Cardiac muscle cell (in vitro differentiated cells and primary cell): ENCODE measurements around the gene LEF1. TPM values are rescaled to one million over a fixed set of nuclear protein-coding genes. Genes with fewer than 3 reads are reported as not detected.

Experiments used
- DNase-seq, 2 donors: peaks; one replicate each; pipeline versions ENCODE4 v3.0.0 to v3.0.0-alpha.2; 2010 to 2017; ENCODE audit warnings: low read depth in 1 of 2, low spot score in 1 of 2
- H3K27ac ChIP-seq: fragments of 200-600 bp; sonication (generic); 2 replicates; pipeline ENCODE4 v1.5.1; 2016
- H3K27me3 ChIP-seq: fragments of 200-600 bp; sonication (generic); 2 replicates; pipeline ENCODE4 v1.6.0; 2016; ENCODE audit warnings: control low read depth
- H3K36me3 ChIP-seq: fragments of 200-600 bp; sonication (generic); 2 replicates; pipeline ENCODE4 v1.5.1; 2016; ENCODE audit warnings: control low read depth
- H3K4me1 ChIP-seq: fragments of 200-600 bp; sonication (generic); 2 replicates; pipeline ENCODE4 v1.8.1; 2017; ENCODE audit warnings: low read depth, mild to moderate bottlenecking, mixed run types
- H3K4me3 ChIP-seq: fragments of 200-600 bp; sonication (generic); 2 replicates; pipeline ENCODE4 v1.5.1; 2016; ENCODE audit warnings: mild to moderate bottlenecking
- H3K9me3 ChIP-seq: fragments of 200-600 bp; sonication (generic); 2 replicates; pipeline ENCODE4 v1.5.1; 2017; ENCODE audit warnings: low read depth, mild to moderate bottlenecking, control low read depth
- polyA plus RNA-seq: library from polyadenylated mRNA; unstranded; fragments of >200 nt; fragmentation: Nextera tagmentation; extraction: Ambion mirVana; gene quantifications from 2 replicates; pipeline ENCODE4 v1.2.1, GENCODE V29; 2016
- total RNA-seq: library from RNA; depleted of rRNA; stranded (reverse); fragments of >200 nt; gene quantifications from 2 replicates; pipeline ENCODE4 v1.2.3, GENCODE V29; 2016
- TF ChIP-seq, protein P1 (sequence below): IDR thresholded peaks from 2 replicates; pipeline ENCODE4 v1.5.1; 2012; ENCODE audit warnings: low read depth, mild to moderate bottlenecking, low read length

Gene LEF1
- total and polyA plus RNA-seq, 2 experiments from 2014 or later = 69.1 to 70.3 TPM

DNA sequence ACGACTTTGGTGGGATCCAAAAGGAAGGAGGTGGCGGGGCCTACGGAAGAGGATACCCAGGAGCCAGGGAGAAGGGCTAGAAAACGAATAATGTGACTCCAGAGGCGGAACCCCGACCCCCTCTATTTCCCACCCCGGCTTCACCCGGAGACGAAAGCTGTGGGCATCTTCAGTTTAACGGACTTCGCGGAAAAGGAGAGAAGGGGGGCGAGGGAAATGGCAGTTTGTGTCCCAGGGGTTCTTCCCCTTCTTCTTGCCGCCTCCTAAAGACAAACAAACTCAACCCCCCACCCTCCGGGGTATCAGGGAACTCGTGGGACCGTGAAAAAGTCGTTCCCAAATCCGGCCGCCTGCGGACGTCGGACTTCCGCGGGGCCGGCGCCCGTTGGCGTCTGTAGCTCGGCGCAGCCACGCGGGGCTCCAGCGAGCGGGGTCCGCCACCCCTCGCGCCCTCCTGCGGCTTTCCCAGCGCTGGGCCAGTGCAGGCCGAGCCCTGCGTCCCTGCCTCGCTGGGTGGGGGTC, 3.6 kb upstream of the LEF1 start:
- peak overlapping the region; percentile 90 for H3K27ac ChIP-seq
- H3K4me1 ChIP-seq = peaks cover 17% of the 10 kb centered on the region
- H3K36me3 ChIP-seq = no peaks in the 10 kb centered on the region
- peaks cover 30% of the 10 kb centered on the region for H3K27me3 ChIP-seq
- TF ChIP-seq, protein P1, sequence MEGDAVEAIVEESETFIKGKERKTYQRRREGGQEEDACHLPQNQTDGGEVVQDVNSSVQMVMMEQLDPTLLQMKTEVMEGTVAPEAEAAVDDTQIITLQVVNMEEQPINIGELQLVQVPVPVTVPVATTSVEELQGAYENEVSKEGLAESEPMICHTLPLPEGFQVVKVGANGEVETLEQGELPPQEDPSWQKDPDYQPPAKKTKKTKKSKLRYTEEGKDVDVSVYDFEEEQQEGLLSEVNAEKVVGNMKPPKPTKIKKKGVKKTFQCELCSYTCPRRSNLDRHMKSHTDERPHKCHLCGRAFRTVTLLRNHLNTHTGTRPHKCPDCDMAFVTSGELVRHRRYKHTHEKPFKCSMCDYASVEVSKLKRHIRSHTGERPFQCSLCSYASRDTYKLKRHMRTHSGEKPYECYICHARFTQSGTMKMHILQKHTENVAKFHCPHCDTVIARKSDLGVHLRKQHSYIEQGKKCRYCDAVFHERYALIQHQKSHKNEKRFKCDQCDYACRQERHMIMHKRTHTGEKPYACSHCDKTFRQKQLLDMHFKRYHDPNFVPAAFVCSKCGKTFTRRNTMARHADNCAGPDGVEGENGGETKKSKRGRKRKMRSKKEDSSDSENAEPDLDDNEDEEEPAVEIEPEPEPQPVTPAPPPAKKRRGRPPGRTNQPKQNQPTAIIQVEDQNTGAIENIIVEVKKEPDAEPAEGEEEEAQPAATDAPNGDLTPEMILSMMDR = no peak
- DNase-seq = peak; percentile 29 to 66
- no peaks in the 10 kb centered on the region for H3K9me3 ChIP-seq
- H3K4me3 ChIP-seq = peak overlapping the region; percentile 22

DNA sequence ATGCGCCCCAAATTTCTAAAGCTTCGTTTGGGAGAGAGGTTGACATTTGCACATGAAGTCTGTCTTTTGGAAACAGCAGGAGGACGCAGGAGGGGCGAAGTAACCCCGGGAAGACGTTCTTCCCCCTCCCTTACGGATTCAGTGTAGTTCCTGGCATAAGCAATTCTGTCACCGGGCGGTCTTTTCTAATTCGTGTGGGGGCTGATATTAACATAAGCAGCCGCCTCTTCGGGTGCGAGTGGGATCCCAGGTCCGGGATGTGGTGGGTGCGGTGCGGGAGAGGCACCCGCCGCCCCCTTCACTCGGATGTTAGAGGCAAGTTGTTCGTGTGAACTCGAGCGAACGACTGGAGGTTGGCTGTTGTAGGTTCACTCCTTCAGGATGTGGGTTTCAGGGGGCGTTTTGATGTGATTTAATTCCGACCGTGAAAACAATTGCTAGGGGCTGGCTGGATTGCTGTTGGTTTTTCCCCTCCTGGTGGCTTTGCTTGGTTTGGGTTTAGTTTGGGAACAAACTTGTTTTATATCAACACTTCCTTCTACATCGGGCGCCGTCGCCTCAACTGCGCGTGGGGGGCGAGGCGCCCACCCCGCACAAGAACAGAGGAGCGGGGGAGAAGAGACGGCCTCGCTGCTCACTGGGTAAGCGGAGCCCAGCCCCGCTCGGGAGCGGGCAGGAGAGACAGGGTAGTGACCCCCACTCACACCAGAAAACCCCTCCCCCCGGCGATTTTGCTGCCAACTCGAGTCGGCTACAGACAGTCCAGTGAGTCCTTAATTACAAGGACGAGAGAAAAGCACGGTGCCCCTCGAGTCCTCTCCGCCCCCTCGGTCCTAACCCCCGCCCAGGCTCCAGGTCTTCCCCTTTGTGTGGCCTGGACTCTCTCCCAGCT, 2.9 kb upstream of the LEF1 start:
- no peak overlapping the region for H3K27ac ChIP-seq
- H3K9me3 ChIP-seq = no peaks in the 10 kb centered on the region
- H3K27me3 ChIP-seq = peaks cover 30% of the 10 kb centered on the region
- TF ChIP-seq, protein P1 = no peak
- peaks cover 17% of the 10 kb centered on the region for H3K4me1 ChIP-seq
- no peaks in the 10 kb centered on the region for H3K36me3 ChIP-seq
- no peak for DNase-seq
- peak overlapping the region; percentile 22 for H3K4me3 ChIP-seq

DNA sequence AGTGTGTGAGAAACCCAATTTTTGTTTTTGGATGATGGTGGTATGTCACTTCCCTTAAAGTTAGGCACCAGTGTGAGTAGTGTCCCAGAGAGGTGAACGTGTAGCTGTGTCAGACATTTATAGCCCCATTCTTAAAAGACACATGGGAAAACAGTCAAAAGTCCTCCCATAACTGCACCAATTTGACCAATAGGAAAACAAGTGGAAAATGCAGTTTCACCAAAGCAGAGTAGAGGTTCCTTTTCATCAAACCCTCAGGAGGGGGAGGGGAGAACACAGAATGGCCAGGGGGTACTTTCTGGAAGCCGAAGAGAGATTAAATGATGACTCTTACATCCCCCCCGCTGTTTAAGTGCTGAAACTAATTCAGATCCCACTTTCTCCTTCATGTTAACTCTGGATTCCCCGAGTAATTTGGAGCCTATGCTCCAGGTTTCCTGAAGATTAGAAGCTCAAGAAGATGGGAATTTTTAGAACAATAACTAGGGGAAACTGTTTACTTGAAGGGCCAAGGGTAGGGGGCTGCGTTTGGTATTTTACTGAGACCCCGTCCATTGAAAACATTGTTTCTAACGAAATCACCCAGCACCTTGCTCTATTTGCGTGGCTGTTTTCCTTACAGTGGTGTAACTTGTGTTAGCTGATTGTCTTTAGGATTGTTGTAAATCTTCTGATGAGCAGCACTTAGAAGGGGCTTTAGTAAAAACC, 2.1 kb upstream of the LEF1 start:
- Histone ChIP-seq H3K27ac (no peak overlapping the region), H3K27me3 (peaks cover 30% of the 10 kb centered on the region), H3K9me3 (no peaks in the 10 kb centered on the region), H3K4me1 (peaks cover 19% of the 10 kb centered on the region), H3K4me3 (no peak overlapping the region), H3K36me3 (no peaks in the 10 kb centered on the region)
- peak in 1 of 2 donors; percentile 31 for DNase-seq
- TF ChIP-seq, protein P1 = no peak

DNA sequence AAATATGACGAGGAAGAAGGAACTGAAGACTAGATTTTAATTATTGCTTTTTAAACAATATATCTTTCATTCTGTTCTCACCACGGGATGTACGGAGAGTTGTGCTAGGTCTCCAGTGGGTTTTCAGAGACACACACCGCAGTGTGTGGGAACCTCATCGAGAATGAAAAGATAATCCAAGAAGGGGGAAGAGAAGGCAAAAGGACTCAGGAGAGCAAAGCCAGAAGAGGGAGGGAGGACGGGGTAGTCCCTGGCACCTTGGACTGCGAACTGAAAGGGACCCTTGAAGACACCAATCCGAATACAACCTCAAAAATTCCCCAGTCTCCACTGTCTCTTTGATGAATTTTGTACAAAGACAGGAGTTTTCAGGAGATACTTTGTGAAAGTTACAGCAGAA, 932 bp upstream of the LEF1 start:
- peaks cover 24% of the 10 kb centered on the region for H3K4me1 ChIP-seq
- DNase-seq = no peak
- H3K27ac ChIP-seq = no peak overlapping the region
- no peaks in the 10 kb centered on the region for H3K36me3 ChIP-seq
- no peak overlapping the region for H3K4me3 ChIP-seq
- TF ChIP-seq, protein P1 = no peak
- H3K27me3 ChIP-seq = peaks cover 30% of the 10 kb centered on the region
- H3K9me3 ChIP-seq = no peaks in the 10 kb centered on the region

- TF ChIP-seq, protein P1 = no peak
- peaks cover 3% of the 10 kb centered on the region for H3K36me3 ChIP-seq
- H3K4me1 ChIP-seq = peaks cover 18% of the 10 kb centered on the region
- H3K4me3 ChIP-seq = peak overlapping the region; percentile 96
- no peaks in the 10 kb centered on the region for H3K9me3 ChIP-seq
- H3K27ac ChIP-seq = peak overlapping the region; percentile 76
- H3K27me3 ChIP-seq = peaks cover 30% of the 10 kb centered on the region
- DNase-seq = no peak
These were observed 517 bp downstream of the LEF1 start for GRCh38 chr4:108168160-108168670.
